GM12878 (cell line): ENCODE results near the gene SCN3B.

Experiments
- ASH2L ChIP-seq: fragments of 300-600, 200-600 bp; sonication (generic); IDR thresholded peaks from 2 replicates; pipeline ENCODE4 v1.6.1; 2017; ENCODE audit warnings: low read depth, mild to moderate bottlenecking, borderline replicate concordance
- CTCF ChIP-seq, 3 experiments: IDR thresholded peaks in 2 of 3; conservative IDR thresholded peaks in 1 of 3; 2 replicates each; pipeline ENCODE4 v1.5.1; 2011; ENCODE audit warnings: low read depth in 3 of 3, low read length in 3 of 3, mild to moderate bottlenecking in 3 of 3, control low read depth in 2 of 3, moderate library complexity in 2 of 3, inconsistent platforms in 1 of 3, mixed read lengths in 1 of 3; ENCODE audit not compliant: control insufficient read depth in 2 of 3, insufficient read depth in 1 of 3; ENCODE audit errors: extremely low read depth in 1 of 3
- E2F8 ChIP-seq: fragments of 450-650 bp; IDR thresholded peaks from 2 replicates; pipeline ENCODE4 v1.6.1; 2018; ENCODE audit warnings: mild to moderate bottlenecking, low read depth, moderate library complexity; ENCODE audit not compliant: partially characterized antibody
- GABPA ChIP-seq: IDR thresholded peaks from 2 replicates; pipeline ENCODE4 v1.6.1; 2014; ENCODE audit warnings: antibody characterized with exemption, low read depth, mild to moderate bottlenecking, inconsistent platforms
- HDAC2 ChIP-seq: fragments of 200-600 bp; sonication (generic); IDR thresholded peaks from 2 replicates; pipeline ENCODE4 v1.6.1; 2017
- NFIC ChIP-seq: IDR thresholded peaks from 2 replicates; pipeline ENCODE4 v1.6.1; 2012; ENCODE audit warnings: low read depth, mild to moderate bottlenecking, inconsistent platforms, low read length, moderate library complexity
- SREBF1 ChIP-seq: IDR thresholded peaks from 2 replicates; pipeline ENCODE4 v1.6.1; 2012; ENCODE audit warnings: mild to moderate bottlenecking, low read length

GRCh38 chr11:123603666-123604065 is 50.8 kb downstream of the SCN3B start:
- TF ChIP-seq ASH2L (no peak), CTCF (IDR thresholded peaks at IDR 0.05 in 2 of 3, conservative IDR thresholded peaks at IDR 0.05 in 1 of 3; ENCODE audit: control insufficient read depth in 2 of 3, extremely low read depth in 1 of 3, insufficient read depth in 1 of 3, low read depth in 3 of 3, low read length in 3 of 3) (no peak), SREBF1 (no peak), E2F8 (no peak), NFIC (no peak), HDAC2 (no peak), GABPA (no peak)
